Measurements from ENCODE around the gene CD48. TPM values are rescaled to one million over a fixed set of nuclear protein-coding genes. Genes with fewer than 3 reads are reported as not detected.

Gene CD48
- polyA plus RNA-seq, 1 donor (not counting 4 experiments of a cell fraction or from before 2014, with no cell fraction given) = 0.07 TPM

- Histone ChIP-seq H3K4me3 (ENCODE audit: control insufficient read depth in 2 of 3, extremely low read depth in 1 of 3, insufficient read depth in 2 of 3, low read depth in 1 of 3, low read length in 3 of 3) (no peak overlapping the region), H3K27me3 (ENCODE audit: control insufficient read depth, extremely low read depth, insufficient read depth, low read length) (no peaks in the 10 kb centered on the region), H4K20me1 (ENCODE audit: control insufficient read depth, extremely low read depth, insufficient read depth, low read length) (no peaks in the 10 kb centered on the region), H3K9me1 (ENCODE audit: control insufficient read depth, extremely low read depth, insufficient read depth, low read length) (no peaks in the 10 kb centered on the region), H3K4me1 (ENCODE audit: control insufficient read depth, extremely low read depth, insufficient read depth, low read length) (no peaks in the 10 kb centered on the region), H3K4me2 (ENCODE audit: control insufficient read depth, extremely low read depth, insufficient read depth, low read depth, low read length) (no peak overlapping the region), H3K79me2 (ENCODE audit: control insufficient read depth, insufficient read depth, low read length) (no peaks in the 10 kb centered on the region), H3K9ac (ENCODE audit: control insufficient read depth, extremely low read depth, insufficient read depth, low read length) (no peak overlapping the region), H3K36me3 (ENCODE audit: control insufficient read depth in 2 of 2, extremely low read depth in 1 of 2, insufficient read depth in 2 of 2, low read length in 2 of 2) (no peaks in the 10 kb centered on the region), H3K9me3 (ENCODE audit: control insufficient read depth, low read depth, low read length) (no peaks in the 10 kb centered on the region), H2AFZ (ENCODE audit: control insufficient read depth, low read length) (no peak overlapping the region), H3K27ac (ENCODE audit: control insufficient read depth, insufficient read depth, low read length) (no peak overlapping the region)
- DNase-seq (ENCODE audit: low read depth, low spot score) = no peak
- dilution Hi-C loops (cut with MboI; ENCODE audit: extremely low pct_ligation_motif_present, low sequenced_read_pairs) = no loop called here
- FAIRE-seq = no peak
- TF ChIP-seq EZH2 (IDR thresholded peaks at IDR 0.05; ENCODE audit: low read length) = no peak
- no peak for TF ChIP-seq CTCF (optimal IDR thresholded peaks at IDR 0.05 in 1 of 3, IDR thresholded peaks at IDR 0.05 in 1 of 3, conservative IDR thresholded peaks at IDR 0.05 in 1 of 3; ENCODE audit: extremely low read depth in 1 of 3, insufficient read depth in 2 of 3, low read length in 3 of 3)
Measured at GRCh38 chr1:160669276-160669675, 42.3 kb downstream of the CD48 start.

GRCh38 chr1:160667896-160668295, 43.7 kb downstream of the CD48 start:
- dilution Hi-C loops (cut with MboI; ENCODE audit: extremely low pct_ligation_motif_present, low sequenced_read_pairs) = no loop called here

More at GRCh38 chr1:160667896-160668295, 43.7 kb downstream of the CD48 start:
- no peaks in the 10 kb centered on the region for H3K36me3 ChIP-seq (ENCODE audit: control insufficient read depth in 2 of 2, extremely low read depth in 1 of 2, insufficient read depth in 2 of 2, low read length in 2 of 2)
- H3K4me2 ChIP-seq (ENCODE audit: control insufficient read depth, extremely low read depth, insufficient read depth, low read depth, low read length) = no peak overlapping the region
- H3K27ac ChIP-seq (ENCODE audit: control insufficient read depth, insufficient read depth, low read length) = no peak overlapping the region
- no peaks in the 10 kb centered on the region for H3K79me2 ChIP-seq (ENCODE audit: control insufficient read depth, insufficient read depth, low read length)
- FAIRE-seq (no peak), DNase-seq (ENCODE audit: low read depth, low spot score) (no peak)
- H3K4me1 ChIP-seq (ENCODE audit: control insufficient read depth, extremely low read depth, insufficient read depth, low read length) = no peaks in the 10 kb centered on the region
- no peaks in the 10 kb centered on the region for H3K9me3 ChIP-seq (ENCODE audit: control insufficient read depth, low read depth, low read length)
- H3K27me3 ChIP-seq (ENCODE audit: control insufficient read depth, extremely low read depth, insufficient read depth, low read length) = no peaks in the 10 kb centered on the region
- H3K9ac ChIP-seq (ENCODE audit: control insufficient read depth, extremely low read depth, insufficient read depth, low read length) = no peak overlapping the region
- no peak overlapping the region for H3K4me3 ChIP-seq (ENCODE audit: control insufficient read depth in 2 of 3, extremely low read depth in 1 of 3, insufficient read depth in 2 of 3, low read depth in 1 of 3, low read length in 3 of 3)
- no peak for TF ChIP-seq CTCF (optimal IDR thresholded peaks at IDR 0.05 in 1 of 3, IDR thresholded peaks at IDR 0.05 in 1 of 3, conservative IDR thresholded peaks at IDR 0.05 in 1 of 3; ENCODE audit: extremely low read depth in 1 of 3, insufficient read depth in 2 of 3, low read length in 3 of 3)
- no peak for TF ChIP-seq EZH2 (IDR thresholded peaks at IDR 0.05; ENCODE audit: low read length)
- no peak overlapping the region for H2AFZ ChIP-seq (ENCODE audit: control insufficient read depth, low read length)
- no peaks in the 10 kb centered on the region for H3K9me1 ChIP-seq (ENCODE audit: control insufficient read depth, extremely low read depth, insufficient read depth, low read length)
- no peaks in the 10 kb centered on the region for H4K20me1 ChIP-seq (ENCODE audit: control insufficient read depth, extremely low read depth, insufficient read depth, low read length)

All from keratinocyte (primary cell).